ENCODE measurements around the gene ZBTB17.

- TF ChIP-seq CTCF (IDR thresholded peaks at IDR 0.05) (no peak), POLR2AphosphoS5 (IDR thresholded peaks at IDR 0.05) (no peak)
Observed at GRCh38 chr1:15931401-15931800, 44.5 kb downstream of the ZBTB17 start.
